HUDEP-2 (cell line): ENCODE measurements around the gene LPCAT1.
"Not testable (repeated sequence)": the region's sequence is repeated elsewhere in the genome, so short reads cannot be mapped to it uniquely, and the experiment has no call there.

Experiments used
- DNase-seq, 76 experiments: peaks; one replicate each; lab custom pipeline; 2025; ENCODE audit not compliant: unreplicated experiment in 76 of 76; lab: John Stamatoyannopoulos, UW

LPCAT1 gene

GRCh38 chr5:1468629-1469527, 54.9 kb downstream of the LPCAT1 start:
- no peak for DNase-seq

DNA sequence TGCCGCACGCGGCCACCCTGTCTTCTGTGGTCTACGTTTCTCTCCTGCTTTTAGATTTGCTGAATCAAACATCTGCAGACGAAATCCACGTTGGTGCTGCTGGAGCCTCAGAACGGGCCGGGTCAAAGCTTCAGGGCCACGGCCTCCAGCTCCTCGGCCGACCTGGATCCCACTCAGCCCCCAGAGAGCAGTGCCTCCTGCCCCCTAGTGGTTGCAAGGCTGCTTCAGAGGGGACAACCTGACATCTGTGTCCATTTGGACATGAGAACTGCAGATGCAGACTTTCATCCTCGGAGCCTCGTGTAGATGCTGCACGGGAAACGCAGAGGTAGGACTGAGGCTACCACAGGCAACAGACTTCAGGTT, 55.5 kb downstream of the LPCAT1 start:
- peak in 32 of 76 experiments; percentile 1 to 47 (median 12) for DNase-seq

DNA sequence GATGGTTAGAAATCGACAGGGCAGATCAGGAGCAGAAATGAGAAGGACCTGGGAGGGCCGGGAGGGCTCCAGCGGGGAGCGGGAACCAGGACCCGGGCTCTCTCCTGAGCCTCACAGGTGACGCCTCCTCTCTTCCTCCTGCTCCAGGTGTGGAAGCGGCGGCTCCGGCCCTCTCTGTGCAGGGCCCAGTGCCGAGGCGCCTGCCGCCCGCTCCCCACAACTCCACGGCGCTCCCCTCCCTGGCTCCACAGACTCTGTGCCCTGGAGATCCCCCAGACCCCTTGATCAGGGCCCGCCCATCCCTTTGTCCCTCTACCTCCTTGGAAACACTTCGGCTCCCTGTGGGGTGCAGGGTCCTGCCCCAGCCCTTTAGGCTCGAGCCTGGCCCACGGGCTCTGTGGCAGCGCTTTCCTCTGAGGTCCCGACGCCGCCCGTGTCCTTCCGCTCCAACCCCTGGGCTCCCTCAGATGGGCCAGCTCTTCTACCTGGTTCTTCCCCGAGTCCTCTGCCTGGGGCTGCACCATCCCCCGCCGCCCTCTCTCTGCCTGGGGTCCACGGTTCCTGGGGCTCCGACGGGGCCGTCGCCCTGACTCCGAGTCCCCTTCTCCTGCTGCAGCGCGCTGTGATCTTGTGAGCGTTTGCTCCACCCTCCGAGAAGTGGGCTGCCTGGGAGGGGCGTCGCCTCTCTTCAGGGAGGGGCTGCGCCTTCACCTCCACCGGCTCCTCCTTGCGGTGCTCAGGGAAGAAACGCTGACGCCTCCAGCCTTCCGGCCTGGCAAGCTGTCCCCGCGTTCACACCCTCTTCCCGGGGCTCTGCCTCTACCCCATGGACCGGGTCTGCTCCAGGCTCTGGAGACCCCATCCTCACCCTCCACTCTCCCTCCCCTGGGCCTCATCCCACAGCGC, 56.2 kb downstream of the LPCAT1 start:
- no peak for DNase-seq

DNA sequence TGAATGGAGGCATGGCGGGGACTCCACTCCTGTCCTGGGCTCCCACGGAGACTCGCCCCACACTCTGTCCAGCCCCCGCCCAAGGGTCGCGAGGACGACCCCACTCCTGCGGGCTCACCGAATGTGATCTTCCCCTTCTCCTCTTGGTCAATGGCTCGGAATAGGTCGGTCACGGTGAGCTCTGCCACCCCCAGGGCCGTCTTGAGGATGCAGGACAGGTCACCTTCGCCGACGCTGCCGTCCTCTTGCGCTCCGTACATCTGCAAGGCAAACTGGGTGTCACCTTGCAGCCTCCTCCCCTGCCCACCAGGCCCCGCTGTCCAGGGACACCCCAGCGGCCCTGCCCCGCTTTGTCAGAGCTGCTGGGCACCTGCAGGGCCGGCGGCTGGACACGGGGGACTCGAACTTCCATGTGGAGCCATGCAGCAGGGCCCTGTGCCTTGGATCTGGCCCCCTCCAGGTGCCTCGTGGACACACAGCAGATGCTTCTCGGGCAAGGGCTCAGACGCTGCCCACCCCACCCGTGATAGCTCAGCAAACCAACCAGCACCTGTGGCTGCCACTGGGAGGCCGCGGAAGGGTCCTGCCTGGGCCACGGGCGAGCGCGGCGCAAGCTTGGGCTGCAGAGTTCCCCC, 57.0 kb downstream of the LPCAT1 start:
- DNase-seq, result no peak

GRCh38 chr5:1465966-1466471, 57.7 kb downstream of the LPCAT1 start:
- no peak for DNase-seq

GRCh38 chr5:1465117-1465516, 58.6 kb downstream of the LPCAT1 start:
- DNase-seq, result no peak

DNA sequence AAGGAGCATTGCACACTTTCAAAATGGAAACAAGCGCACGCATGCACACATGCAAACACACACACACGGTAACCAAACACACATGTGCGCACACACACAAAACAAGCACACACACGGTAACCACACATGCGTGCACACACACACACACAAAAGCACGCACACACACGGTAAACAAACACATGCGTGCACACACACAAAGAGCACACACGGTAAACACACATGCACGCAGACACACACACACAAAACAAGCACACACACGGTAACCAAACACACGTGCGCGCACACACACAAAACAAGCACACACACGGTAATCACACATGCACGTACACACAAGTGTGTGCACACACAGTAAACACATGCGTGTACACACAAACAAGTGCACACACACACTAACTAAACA, 59.2 kb downstream of the LPCAT1 start:
- no peak for DNase-seq

DNA sequence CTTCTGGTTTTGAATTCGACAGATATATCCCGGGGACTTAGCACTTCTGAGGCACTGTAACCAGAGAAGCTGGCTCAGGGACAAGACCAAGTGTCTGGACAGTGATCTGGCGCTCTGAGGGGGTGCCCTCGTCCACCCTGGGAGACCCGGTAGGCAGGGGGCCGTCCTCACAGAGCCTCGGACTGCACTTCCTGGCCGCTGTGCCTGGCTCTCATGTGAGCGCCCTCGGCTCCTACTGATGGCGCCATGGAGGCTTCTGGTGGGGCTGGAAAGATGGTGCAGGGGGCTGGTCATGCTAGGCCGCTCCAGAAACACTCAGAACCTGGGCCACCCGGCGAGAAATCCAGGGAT, 59.7 kb downstream of the LPCAT1 start:
- no peak for DNase-seq

DNA sequence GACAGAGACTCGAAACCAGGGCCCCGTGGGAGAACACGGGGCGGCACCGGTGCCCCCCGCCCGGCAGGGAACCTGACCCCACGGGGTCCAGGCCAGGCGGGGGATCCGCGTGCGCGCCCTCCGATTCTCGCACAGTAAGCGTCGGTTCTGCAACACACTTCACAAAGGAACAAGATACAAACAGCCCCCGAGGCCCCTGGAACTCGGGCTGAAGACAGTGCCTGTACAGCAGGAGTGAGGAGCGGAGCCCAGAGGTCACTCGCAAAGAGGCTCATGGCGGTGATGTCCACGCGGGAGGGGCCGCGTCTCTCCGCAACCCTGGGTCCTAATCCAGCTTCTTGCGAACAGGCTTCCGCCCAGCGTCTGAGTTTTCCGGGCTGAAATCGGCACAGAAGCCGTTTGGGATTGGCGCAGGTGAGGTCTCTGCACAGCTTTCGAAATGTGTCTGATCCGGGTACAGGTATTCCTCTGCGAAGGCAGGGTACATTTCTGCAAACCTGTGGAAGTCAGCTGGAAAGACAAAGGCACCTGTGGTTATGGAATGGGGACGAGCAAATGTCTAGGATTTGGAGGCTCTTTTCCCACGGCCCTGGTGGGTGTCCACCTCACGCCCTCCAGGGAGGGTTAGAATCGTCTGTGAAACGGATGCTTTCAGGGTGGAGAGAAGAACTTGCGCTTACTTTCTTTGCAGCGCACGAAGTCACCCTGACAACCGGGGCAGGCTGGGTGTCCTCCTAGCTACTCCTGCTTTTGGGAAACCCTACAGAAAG, 60.2 kb downstream of the LPCAT1 start:
- no peak for DNase-seq

DNA sequence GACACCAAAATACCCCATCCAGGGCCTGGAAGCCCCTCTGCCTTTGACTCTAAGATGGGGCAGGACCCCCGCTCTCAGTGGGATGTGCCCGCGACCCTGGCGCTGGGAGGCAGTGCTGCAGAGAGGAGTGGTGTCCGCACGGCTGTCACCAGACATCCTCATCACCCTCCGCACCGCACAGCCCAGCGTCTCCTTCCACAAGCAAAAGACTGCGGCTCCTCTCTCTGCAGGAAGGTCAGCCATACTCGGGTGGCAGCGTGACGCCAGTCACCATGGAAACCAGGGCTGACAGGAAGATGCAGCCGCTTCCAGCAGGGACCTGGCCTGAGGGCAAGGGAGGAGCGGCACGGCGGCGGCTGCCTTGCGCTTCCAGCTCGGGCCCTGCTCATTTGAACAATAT, 61.4 kb downstream of the LPCAT1 start:
- no peak for DNase-seq

DNA sequence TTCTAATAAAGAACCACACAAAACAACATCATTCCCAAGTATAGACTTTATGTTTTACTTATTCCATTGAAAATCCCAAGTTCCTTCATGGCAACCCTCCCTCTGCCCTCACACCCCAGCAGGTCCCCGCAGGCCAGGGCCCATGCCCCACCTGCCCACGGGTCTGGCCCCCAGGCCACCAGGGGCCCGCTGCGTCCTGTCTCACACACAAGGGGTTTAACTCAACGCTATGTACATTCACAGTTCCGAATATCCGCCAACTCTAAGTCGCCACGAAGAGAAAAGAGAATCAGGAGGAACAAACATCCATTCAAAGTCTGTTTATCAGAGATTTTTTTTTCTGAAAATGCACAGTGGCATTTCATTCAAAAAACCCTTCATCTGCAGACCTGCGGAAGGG, 62.4 kb downstream of the LPCAT1 start:
- DNase-seq, result no peak

- no peak for DNase-seq
Observed at GRCh38 chr5:1460054-1460682, 63.6 kb downstream of the LPCAT1 start.

- not testable (repeated sequence) for DNase-seq
Observed at GRCh38 chr5:1459435-1459834, 64.3 kb downstream of the LPCAT1 start.

GRCh38 chr5:1456110-1456881, 67.5 kb downstream of the LPCAT1 start:
- not testable (repeated sequence) for DNase-seq

- no peak for DNase-seq
Observed at GRCh38 chr5:1453613-1454012, 70.1 kb downstream of the LPCAT1 start.

- no peak for DNase-seq
Observed at GRCh38 chr5:1449081-1449630, 74.6 kb downstream of the LPCAT1 start.

DNA sequence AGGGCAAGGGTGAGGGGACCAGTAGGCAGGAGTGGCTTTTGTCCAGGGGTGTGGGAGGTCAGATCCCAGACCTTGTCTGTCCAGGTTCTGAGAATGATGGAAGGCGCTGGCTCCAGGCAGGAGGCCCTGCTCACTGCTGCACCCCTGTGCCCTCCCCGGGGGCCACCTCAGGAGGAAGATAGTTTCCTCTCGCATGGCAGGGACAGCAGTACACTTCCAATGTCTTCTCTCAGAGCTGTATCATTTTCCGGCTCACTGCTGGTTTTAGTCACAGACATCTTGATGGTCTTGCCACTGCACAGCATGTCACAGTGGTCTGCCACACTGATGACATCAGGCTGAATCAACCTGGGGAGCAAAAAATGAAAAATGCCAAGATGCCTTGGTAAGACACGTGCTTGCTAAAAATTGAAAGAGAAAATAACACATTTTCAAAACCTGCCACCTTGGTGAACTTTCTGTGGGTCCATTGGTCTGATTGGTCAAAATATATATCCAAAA, 75.2 kb downstream of the LPCAT1 start:
- no peak for DNase-seq

GRCh38 chr5:1447671-1448361, 75.9 kb downstream of the LPCAT1 start:
- DNase-seq, result no peak
